Peyer's patch (tissue), 4 donors: ENCODE measurements around the gene CPNE2. TPM values are rescaled to one million over a fixed set of nuclear protein-coding genes. Genes with fewer than 3 reads are reported as not detected.

ENCODE experiments used
- DNase-seq, 3 donors: peaks; one replicate each; pipeline ENCODE4 v3.0.0-alpha.2; 2017 to 2019
- H3K27ac ChIP-seq, 4 donors: fragments of 200-600 bp; sonication (generic); one replicate each; pipeline ENCODE4 v1.5.1; 2016 to 2019
- H3K27me3 ChIP-seq, 2 donors: fragments of 200-600 bp; sonication (generic); one replicate each; pipeline ENCODE4 v1.5.1; 2019
- H3K36me3 ChIP-seq, 3 donors: fragments of 200-600 bp; sonication (generic); one replicate each; pipeline ENCODE4 v1.5.1; 2016 to 2019
- H3K4me1 ChIP-seq, 4 donors: fragments of 200-600 bp; sonication (generic); one replicate each; pipeline ENCODE4 v1.5.1; 2016 to 2019
- H3K4me3 ChIP-seq, 4 donors: fragments of 200-600 bp; sonication (generic); 1 replicate in 3 of 4; 2 replicates in 1 of 4; pipeline ENCODE4 v1.5.1; 2016 to 2019; ENCODE audit warnings: mild to moderate bottlenecking in 1 of 4
- H3K9me3 ChIP-seq, 4 donors: fragments of 200-600 bp; sonication (generic); one replicate each; pipeline ENCODE4 v1.5.1; 2016 to 2019; ENCODE audit warnings: mild to moderate bottlenecking in 1 of 4
- CTCF ChIP-seq, 6 experiments: fragments of 450-650 bp in 4 of 6; fragments of 200-600 bp in 2 of 6; sonication (generic) in 1 of 6; IDR thresholded peaks; one replicate each; pipeline ENCODE4 v1.5.1; 2017 to 2019; ENCODE audit warnings: antibody characterized with exemption in 6 of 6, mild to moderate bottlenecking in 3 of 6, moderate library complexity in 1 of 6
- POLR2A ChIP-seq, 2 donors: fragments of 450-650 bp; IDR thresholded peaks; one replicate each; pipeline ENCODE4 v1.5.1; 2017; ENCODE audit warnings: antibody characterized with exemption in 2 of 2, mild to moderate bottlenecking in 2 of 2, moderate library complexity in 2 of 2
- total RNA-seq, 4 donors: library from RNA; depleted of rRNA; stranded (reverse); fragments of >200 nt; gene quantifications; one replicate each; pipeline ENCODE4 v1.1.0, GENCODE V29; 2016

CPNE2 gene
- total RNA-seq, 4 donors from 2014 or later: 26.4 to 73.9 (median 64.8) TPM

DNA sequence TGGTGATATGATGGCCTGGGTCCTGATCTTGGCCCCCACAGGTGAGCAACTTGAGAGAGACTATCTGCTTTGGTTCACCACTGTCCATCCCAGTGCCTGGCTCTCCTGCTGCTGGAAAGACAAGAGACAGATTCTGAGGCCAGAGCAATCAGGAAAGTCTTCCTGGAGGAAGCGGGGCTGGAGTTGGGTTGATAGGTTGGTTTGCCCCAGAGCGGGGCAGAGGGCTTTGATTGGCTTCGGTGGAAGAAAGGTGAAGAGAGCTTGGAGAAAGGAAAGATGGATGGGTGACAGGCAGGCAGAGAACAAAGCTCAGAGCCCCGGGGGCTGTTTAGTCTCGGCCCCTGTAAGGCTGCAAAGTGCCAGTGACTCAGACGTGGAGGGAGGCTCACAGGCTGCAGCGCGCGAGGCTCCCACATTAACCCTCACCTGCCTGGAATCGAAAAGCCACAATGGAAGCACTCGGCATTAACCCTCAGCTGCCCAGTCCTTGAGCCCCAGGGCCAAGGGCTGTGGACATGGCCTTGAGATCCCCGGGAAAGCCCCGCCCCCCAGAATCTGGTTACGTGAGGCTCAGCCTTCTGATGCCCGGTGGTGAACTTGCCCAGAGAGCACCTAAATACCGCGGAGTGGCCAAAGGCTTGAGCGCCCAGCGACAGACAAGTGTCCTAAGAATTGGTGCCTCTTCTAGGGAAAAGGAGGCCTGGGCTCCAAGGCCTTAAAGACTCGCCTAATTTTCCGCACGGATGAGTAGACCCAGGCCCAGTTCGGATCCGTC, 996 bp upstream of the CPNE2 start:
- TF ChIP-seq CTCF (IDR thresholded peaks at IDR 0.05) (no peak), POLR2A (IDR thresholded peaks at IDR 0.05) (no peak)
- H3K27ac ChIP-seq: peak overlapping the region; percentile 54 to 92 (median 78)
- H3K36me3 ChIP-seq: no peaks in the 10 kb centered on the region
- peaks cover 0 to 25% (median 12%) of the 10 kb centered on the region in 4 donors for H3K4me1 ChIP-seq
- H3K9me3 ChIP-seq: no peaks in the 10 kb centered on the region
- peak overlapping the region; percentile 68 to 94 (median 79) for H3K4me3 ChIP-seq
- DNase-seq: peak in 2 of 3 donors; percentile 62
- no peaks in the 10 kb centered on the region for H3K27me3 ChIP-seq

DNA sequence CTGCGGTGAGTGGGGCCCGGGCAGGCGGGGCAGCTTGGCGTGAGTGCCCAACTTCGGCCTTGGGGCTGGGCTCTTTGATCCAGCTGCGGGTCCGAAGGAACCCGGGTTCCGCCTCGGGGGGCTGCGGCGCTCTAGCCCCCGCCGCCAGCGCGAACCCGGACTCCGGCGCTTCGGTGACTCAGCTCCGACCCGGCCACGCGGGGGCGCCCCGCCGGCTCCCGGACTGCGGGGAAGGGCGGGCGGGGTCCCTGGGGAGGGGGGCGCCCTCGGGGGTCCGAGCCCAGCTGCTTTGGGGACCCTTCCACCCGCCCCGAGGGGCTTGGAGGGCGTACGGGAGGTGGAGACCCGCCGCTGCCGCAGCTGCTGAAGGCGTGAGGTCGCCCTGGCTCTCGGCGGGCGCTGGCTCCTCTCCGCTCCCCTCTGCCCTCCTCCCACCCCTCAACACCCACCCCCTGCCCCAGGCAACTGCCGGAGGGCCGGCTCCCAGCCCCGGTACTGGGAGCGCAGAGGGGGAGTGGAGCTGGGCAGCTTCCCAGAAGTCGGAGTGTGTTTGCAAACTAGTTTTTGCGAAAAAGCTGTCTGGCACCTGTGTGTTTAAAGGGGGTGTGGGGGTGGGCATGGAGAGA, 516 bp downstream of the CPNE2 start:
- peak overlapping the region; percentile 54 to 92 (median 78) for H3K27ac ChIP-seq
- H3K27me3 ChIP-seq: no peaks in the 10 kb centered on the region
- no peaks in the 10 kb centered on the region for H3K36me3 ChIP-seq
- no peaks in the 10 kb centered on the region for H3K9me3 ChIP-seq
- DNase-seq: peak in 2 of 3 donors; percentile 65 to 78
- TF ChIP-seq POLR2A (IDR thresholded peaks at IDR 0.05): peak in 1 of 2 donors; percentile 8
- peak in 5 of 6 experiments; percentile 47 to 76 (median 59) for TF ChIP-seq CTCF (IDR thresholded peaks at IDR 0.05)
- H3K4me1 ChIP-seq: peaks cover 0 to 25% (median 12%) of the 10 kb centered on the region in 4 donors
- H3K4me3 ChIP-seq: peak overlapping the region; percentile 68 to 94 (median 79)

DNA sequence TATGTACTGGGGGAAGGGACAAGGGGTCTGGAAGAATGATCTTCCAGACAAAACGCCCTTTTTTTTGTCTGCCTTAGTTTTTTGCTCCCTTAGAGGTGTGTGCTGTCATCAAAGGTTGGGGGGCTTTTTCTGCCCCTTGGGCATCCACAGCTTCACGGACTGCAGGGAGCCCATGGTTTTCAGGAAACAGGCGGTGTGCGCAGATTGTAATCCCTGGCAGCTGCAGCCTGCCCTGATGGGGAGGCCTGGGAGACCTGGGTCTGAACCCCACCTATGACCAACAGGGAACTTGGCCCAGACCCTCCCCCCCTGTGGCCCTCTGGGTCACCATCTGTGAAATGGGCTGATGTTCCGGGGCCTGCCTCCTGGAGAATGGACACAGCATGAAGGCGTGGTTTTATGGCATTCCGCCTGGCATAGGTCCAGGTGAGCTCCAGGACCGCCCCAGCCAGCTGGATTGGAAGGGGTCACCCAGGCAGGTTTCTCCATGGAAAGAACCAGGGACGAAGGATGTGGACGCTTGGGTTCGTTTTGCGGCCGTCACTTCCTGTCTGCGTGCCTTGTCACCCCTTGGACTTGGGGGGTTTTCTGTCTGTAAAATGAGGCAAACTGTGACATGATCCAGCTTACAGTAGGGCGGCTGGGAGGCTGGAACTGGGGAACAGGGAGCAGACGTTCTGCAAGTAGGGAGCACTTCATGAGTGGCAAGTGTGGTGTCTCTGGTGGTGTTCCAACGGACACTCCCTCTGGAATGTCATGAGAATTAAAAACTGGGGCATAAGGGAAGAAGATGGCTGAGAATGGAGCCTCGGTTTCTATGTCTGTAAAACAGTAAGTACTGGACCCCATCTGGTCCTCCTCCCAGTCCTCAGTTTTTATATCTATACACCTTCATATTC, 1.5 kb downstream of the CPNE2 start:
- Histone ChIP-seq H3K36me3 (no peaks in the 10 kb centered on the region), H3K9me3 (no peaks in the 10 kb centered on the region), H3K4me3 (peak overlapping the region in 3 of 4 donors; percentile 68 to 94 (median 71)), H3K27me3 (no peaks in the 10 kb centered on the region), H3K4me1 (peaks cover 0 to 25% (median 12%) of the 10 kb centered on the region in 4 donors), H3K27ac (no peak overlapping the region)
- no peak for TF ChIP-seq CTCF (IDR thresholded peaks at IDR 0.05)
- no peak for TF ChIP-seq POLR2A (IDR thresholded peaks at IDR 0.05)
- peak in 2 of 3 donors; percentile 65 to 72 for DNase-seq

DNA sequence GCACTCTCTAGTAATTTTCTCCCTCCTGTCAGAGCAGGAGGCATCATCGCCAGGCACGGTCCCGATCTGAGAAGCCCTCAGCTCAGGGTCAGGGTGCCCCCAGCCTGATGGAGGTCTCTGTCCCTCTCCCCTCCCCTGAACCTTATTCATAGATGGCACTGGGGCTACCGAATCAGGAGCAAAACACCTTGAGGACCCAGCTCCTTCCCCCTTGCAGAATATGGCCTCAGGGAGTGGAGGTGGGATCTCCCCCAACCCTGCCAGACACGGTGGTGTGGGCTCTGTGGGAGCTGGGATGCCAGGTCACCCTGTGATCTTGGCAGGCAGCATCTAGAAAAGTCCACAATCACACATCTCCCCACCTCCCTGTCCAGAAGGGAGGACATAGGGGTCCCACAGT, 2.5 kb downstream of the CPNE2 start:
- TF ChIP-seq CTCF (IDR thresholded peaks at IDR 0.05) (no peak), POLR2A (IDR thresholded peaks at IDR 0.05) (no peak)
- Histone ChIP-seq H3K36me3 (no peaks in the 10 kb centered on the region), H3K27me3 (no peaks in the 10 kb centered on the region), H3K4me3 (no peak overlapping the region), H3K4me1 (peaks cover 0 to 25% (median 12%) of the 10 kb centered on the region in 4 donors), H3K27ac (no peak overlapping the region), H3K9me3 (no peaks in the 10 kb centered on the region)
- no peak for DNase-seq

GRCh38 chr16:57096192-57096591, 3.8 kb downstream of the CPNE2 start:
- Histone ChIP-seq H3K36me3 (no peaks in the 10 kb centered on the region), H3K9me3 (no peaks in the 10 kb centered on the region), H3K4me3 (no peak overlapping the region), H3K4me1 (peaks cover 0 to 23% (median 12%) of the 10 kb centered on the region in 4 donors), H3K27me3 (no peaks in the 10 kb centered on the region), H3K27ac (no peak overlapping the region)
- TF ChIP-seq POLR2A (IDR thresholded peaks at IDR 0.05) (no peak), CTCF (IDR thresholded peaks at IDR 0.05) (no peak)
- no peak for DNase-seq
